Activated naive CD4-positive, alpha-beta T cell treated with anti-CD3 and anti-CD28 coated beads, Interleukin-2, amount 50 U/mL, for 16 hours (primary cell): ENCODE measurements around the gene ROBO3.

Experiments
- DNase-seq: peaks from one replicate; pipeline ENCODE4 v3.0.0-alpha.2; 2020

The ROBO3 gene

GRCh38 chr11:124892146-124892545 lies 26.9 kb downstream of the ROBO3 start:
- DNase-seq, result no peak

- no peak for DNase-seq
These were observed 27.7 kb downstream of the ROBO3 start for GRCh38 chr11:124892750-124893454.

- no peak for DNase-seq
These were observed 28.7 kb downstream of the ROBO3 start for GRCh38 chr11:124893781-124894401.

GRCh38 chr11:124894606-124895430 lies 29.6 kb downstream of the ROBO3 start:
- no peak for DNase-seq

- DNase-seq, result no peak
These were observed 30.3 kb downstream of the ROBO3 start for GRCh38 chr11:124895471-124895971.

- no peak for DNase-seq
These were observed 31.0 kb downstream of the ROBO3 start for GRCh38 chr11:124896071-124896750.

DNA sequence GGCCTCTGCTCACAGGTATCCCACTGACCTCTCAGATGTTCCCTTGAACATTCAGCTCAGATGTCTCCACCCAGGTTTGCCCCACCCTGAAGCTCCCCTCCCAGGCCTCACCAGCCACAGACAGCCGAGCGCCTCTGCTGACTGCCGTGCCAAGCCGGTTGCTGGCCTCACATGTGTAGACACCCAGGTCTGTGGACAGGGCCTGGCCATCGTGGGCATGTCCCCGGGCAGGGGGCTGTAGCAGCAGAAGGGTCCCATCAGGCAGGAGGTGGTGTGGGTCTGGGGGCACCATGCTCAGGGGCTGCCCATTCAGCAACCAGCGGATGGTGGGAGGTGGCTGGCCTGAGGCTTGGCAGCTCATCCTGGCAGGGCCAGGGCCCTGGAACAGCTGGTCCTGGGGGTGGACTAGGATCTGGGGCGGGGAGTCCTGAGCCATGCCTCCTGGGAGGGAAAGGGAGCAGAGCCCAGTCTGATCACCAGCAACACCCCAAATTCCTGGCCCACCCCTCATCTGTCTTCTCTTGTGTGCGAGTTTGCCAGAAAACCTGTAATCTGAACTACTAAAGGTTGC lies 31.7 kb downstream of the ROBO3 start:
- no peak for DNase-seq

DNA sequence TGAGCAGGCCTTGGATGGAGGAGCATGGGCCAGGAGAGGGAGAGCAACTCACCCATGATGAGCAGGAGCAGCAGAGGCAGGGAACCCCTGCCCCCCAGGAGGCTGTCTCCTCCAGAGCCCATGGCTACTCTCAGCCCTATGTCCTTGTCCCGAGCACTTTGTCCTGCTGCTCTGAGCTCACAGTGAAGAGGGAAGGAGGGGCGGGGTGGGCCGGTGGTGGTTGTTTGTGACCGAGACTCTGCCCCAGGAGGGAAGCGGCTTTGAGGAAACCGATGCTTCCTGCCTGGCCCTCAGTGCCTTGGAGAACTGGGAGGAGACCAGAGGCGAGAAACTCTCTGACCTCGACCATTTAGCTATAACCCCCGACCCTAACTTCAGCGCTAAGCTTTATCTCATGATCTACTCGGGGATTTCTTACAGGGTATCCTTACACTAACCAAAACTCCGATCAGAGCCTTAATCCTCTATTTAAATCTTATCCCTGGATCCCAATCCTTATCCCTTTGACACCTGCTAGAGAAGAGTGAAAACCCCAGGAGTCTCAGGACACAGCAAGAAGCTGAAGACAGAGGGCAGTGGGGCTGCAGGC lies 32.5 kb downstream of the ROBO3 start, which contains the start of gene ROBO4:
TSS of gene ROBO4 (minus strand) at position 192 of the 589 bp plus-strand sequence. CDS start at position 122, 70 bp downstream.
- DNase-seq, result no peak

DNA sequence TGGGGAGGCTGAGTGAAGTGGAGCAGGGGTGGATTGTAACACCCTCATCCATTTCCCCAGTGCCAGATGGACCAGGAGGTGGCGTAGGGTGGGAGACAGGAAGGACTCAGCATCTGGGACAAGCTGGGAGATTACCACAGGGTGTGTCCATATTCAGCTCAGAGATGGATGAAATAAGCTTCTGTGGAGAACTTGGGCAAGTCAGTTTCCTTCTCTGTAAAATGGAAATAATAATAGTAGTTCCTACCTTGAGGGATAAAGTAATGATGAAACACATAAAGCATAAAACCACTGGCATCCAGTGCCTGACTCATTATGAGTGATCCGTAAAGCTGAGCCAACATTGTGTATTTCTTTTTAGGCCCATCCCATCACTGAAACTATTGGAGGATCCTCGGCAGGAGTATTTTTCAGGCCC lies 33.0 kb downstream of the ROBO3 start:
- no peak for DNase-seq

DNA sequence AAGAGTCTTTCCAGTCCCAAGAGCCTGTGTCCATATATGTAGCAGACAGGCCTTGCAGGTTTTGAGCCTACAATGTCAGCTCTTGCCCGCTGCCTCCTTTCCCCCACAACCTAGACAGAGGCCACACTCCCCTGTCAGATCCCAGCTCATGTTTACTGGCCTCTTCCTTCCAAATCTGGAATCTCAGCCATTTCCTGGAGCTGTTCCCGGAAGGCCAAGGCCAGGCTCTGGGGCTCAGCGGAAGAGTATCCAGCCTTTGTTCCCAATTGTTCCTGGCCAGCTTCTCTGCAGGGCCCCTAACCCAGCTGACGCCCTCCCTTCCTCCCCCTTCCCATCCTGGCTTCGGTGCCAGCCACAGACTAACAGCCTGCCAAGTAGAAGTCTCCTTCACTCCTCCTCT lies 33.5 kb downstream of the ROBO3 start:
- DNase-seq, result no peak

DNA sequence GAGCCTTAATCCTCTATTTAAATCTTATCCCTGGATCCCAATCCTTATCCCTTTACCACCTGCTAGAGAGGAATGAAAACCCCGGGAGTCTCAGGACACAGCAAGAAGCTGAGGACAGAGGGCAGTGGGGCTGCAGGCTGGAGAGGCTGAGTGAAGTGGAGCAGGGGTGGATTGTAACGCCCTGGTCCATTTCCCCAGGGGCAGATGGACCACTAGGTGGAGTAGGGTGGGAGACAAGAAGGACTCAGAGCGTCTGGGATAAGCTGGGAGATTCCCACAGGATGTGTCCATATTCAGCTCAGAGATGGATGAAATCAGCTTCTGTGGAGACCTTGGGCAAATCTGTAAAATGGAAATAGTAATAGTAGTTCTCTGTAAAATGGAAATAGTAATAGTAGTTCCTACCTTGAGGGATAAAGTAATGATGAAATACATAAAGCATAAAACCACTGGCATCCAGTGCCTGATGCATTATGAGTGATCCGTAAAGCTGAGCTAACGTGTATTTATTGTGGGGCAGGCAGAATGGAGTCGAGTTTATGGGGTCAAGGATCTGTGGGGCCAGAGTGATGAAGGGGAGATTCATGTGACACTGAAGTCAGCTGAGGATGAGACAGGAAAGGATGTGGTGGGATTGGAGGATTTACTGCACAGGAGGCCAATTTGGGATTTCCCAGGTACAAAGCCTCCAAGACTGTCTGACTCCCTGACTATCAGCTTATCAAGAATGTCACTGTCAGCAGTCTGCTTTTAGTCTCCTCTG lies 34.3 kb downstream of the ROBO3 start:
- no peak for DNase-seq

GRCh38 chr11:124900464-124900863 lies 35.2 kb downstream of the ROBO3 start:
- DNase-seq, result no peak

DNA sequence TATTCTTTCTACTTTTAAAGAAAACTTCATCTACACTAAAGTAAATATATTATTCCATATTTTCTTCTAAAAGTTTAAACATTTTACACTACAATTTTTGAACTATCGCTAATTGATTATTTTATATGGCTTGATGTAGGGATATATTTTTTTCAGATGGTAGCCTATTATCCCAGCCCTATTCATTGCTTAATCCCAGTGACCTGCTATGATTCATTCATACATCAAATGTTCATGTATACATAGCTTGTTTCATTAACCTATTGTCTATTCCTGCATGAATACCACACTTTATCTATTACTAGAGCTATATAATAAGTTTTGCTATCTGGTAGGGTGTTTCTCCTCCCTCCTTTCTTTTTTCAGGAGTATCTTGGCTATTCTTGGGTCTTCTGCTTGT lies 37.4 kb downstream of the ROBO3 start:
- DNase-seq, result no peak

GRCh38 chr11:124915541-124916369 lies 50.5 kb downstream of the ROBO3 start:
- no peak for DNase-seq

DNA sequence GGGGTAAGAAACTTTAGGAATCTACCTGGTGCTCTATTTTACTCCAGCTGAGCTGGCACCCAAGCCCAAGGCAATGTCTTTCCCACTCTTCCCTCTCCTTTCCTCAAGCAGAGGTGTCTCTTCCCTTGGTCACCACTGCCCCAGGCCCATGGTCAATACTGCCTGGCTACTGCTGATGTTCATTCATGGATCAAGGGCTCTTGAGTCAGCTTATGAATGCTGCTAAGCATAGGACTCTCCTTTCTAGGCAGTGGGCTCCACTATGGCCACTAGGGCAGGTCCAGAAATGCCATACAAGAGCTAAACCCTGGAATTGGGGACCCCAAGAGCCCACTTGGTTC lies 51.1 kb downstream of the ROBO3 start:
- no peak for DNase-seq

- DNase-seq, result no peak
These were observed 51.9 kb downstream of the ROBO3 start for GRCh38 chr11:124917115-124917637.

DNA sequence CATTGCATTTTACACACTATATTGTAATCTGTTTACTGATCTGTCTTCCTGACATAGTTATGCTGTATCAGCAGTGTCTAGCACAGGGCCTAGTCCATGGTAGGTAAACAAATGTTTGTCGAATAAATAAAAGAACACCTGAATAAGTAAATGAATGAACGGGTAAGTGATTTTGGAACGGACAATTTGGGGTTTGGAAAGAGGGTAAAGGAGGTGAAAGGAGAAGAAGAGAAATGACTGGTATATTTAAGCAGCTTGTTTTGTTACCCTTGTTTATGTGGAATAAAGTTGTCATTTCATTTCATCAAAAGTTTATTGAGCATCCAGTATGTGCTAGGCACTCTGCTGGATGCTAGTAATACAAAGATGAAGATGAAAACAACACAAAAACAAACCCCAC lies 53.7 kb downstream of the ROBO3 start, which contains the start of gene HEPN1:
TSS of gene HEPN1 (plus strand) at position 301 of the 400 bp plus-strand sequence.
- DNase-seq, result no peak

GRCh38 chr11:124919898-124920297 lies 54.7 kb downstream of the ROBO3 start:
- DNase-seq, result no peak

DNA sequence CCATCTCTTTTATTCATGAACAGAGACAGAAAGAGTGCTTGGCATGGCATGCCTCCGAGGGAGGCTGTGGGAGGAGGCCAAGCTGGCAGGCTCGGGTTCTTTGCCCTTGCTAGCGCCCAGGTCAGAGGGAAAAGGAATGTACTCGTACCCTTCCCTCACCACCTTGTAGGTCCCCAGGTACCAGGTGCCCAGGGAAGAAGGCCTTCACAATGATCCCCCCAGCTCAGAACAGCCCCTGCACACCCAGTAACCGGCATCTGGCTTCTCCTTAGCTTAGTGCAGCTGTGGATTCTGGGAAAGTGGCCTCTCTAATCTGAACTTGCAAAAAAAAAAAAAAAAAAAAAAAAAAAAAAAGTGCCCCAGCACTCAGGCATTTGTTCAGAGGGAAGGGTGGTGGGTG lies 55.1 kb downstream of the ROBO3 start:
- DNase-seq, result no peak
